Astrocyte (in vitro differentiated cells and primary cell): ENCODE results near the gene SLC25A13.

Experiments used
- CTCF ChIP-seq: IDR thresholded peaks from 2 replicates; pipeline ENCODE4 v1.5.1; 2011; ENCODE audit warnings: low read depth, mild to moderate bottlenecking, inconsistent platforms, low read length, moderate library complexity; ENCODE audit not compliant: insufficient read depth
- EZH2 ChIP-seq: IDR thresholded peaks from 2 replicates; pipeline ENCODE4 v1.6.1; 2012; ENCODE audit warnings: mild to moderate bottlenecking, low read length, inconsistent platforms; ENCODE audit not compliant: insufficient read depth

- TF ChIP-seq CTCF (no peak), EZH2 (no peak)
Measured at GRCh38 chr7:96111405-96111804, 210.5 kb downstream of the SLC25A13 start.
